Vagina (tissue), 2 donors: ENCODE results near the gene SIGLEC14. TPM values are rescaled to one million over a fixed set of nuclear protein-coding genes. Genes with fewer than 3 reads are reported as not detected.

Source experiments
- DNase-seq, 2 donors: peaks; one replicate each; pipeline ENCODE4 v3.0.0-alpha.2; 2017; ENCODE audit errors: extremely low spot score in 2 of 2
- H3K27ac ChIP-seq: fragments of 200-600 bp; sonication (generic); one replicate; pipeline ENCODE4 v1.5.1; 2019
- H3K27me3 ChIP-seq: fragments of 200-600 bp; sonication (generic); one replicate; pipeline ENCODE4 v1.5.1; 2019
- H3K36me3 ChIP-seq, 2 donors: fragments of 200-600 bp; sonication (generic); one replicate each; pipeline ENCODE4 v1.5.1; 2017 to 2019
- H3K4me1 ChIP-seq: fragments of 200-600 bp; sonication (generic); one replicate; pipeline ENCODE4 v1.5.1; 2019
- H3K4me3 ChIP-seq, 2 donors: fragments of 200-600 bp; sonication (generic); 1 replicate in 1 of 2; 2 replicates in 1 of 2; pipeline ENCODE4 v1.5.1; 2016 to 2019
- H3K9me3 ChIP-seq: fragments of 200-600 bp; sonication (generic); one replicate; pipeline ENCODE4 v1.5.1; 2019
- POLR2A ChIP-seq, 2 donors: fragments of 450-650 bp; IDR thresholded peaks; one replicate each; pipeline ENCODE4 v1.6.1; 2017; ENCODE audit warnings: antibody characterized with exemption in 2 of 2, mild to moderate bottlenecking in 2 of 2, moderate library complexity in 2 of 2
- POLR2AphosphoS5 ChIP-seq, 2 donors: sonication (generic); formaldehyde crosslinking; IDR thresholded peaks; one replicate each; pipeline ENCODE4 v1.9.0; 2017; ENCODE audit warnings: antibody characterized with exemption in 2 of 2, mild to moderate bottlenecking in 2 of 2, low read depth in 1 of 2; ENCODE audit not compliant: insufficient read depth in 1 of 2
- intact Hi-C: fragments of 100-400 bp; cut with DNase I; formaldehyde crosslinking; loops from one replicate; pipeline ENCODE4 v1.15.1; 2023
- total RNA-seq: library from RNA; depleted of rRNA; stranded (reverse); fragments of >200 nt; gene quantifications from one replicate; pipeline ENCODE4 v1.2.3, GENCODE V29; 2016
- TF ChIP-seq, protein P1 (sequence below), 3 experiments: fragments of 450-650 bp in 2 of 3; fragments of 200-600 bp in 1 of 3; sonication (generic) in 1 of 3; IDR thresholded peaks; one replicate each; pipeline ENCODE4 v1.5.1; 2017 to 2019; ENCODE audit warnings: antibody characterized with exemption in 3 of 3, mild to moderate bottlenecking in 2 of 3, moderate library complexity in 2 of 3

The SIGLEC14 gene
- total RNA-seq, 1 donor from 2014 or later: not detected

DNA sequence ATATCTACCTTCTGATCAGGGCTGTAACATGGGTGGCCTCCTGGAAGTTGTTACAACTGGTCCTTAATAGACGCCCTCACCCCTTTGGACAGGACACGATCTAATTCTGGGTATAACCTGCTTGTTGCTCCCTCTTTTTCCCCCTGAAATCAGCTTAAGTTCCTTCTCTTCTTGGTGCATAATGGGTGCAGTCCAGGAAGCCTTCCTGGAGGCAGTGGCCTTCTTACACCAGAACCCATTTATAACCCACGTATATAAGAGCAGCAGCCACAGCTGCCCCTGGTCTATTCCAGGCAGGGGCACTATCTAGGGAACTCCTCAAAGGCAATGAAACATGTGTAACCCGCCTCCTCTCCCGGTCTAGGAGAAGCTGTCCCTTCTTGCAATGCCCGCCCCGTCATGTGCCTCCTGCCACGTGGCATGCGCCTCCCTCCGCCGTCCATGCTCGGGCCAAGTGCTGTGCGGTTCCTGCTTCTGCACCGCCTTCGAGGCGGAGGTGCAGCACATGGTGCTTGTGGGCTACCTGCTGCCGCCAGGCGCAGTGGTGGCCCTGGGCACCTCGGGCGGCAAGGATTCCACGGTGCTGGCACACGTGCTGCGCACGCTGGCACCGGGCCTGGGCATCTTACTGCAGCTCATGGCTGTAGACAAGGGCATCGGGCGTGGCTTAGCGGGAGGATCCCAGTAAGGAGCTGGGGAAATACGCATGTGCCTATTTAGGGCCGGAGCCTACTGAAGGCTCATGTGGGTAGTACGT is 48.3 kb downstream of the SIGLEC14 start:
- H3K36me3 ChIP-seq: no peaks in the 10 kb centered on the region
- intact Hi-C loops: no loop called here
- peaks cover 13% of the 10 kb centered on the region for H3K4me1 ChIP-seq
- H3K27me3 ChIP-seq: peaks cover 4% of the 10 kb centered on the region
- no peak for DNase-seq
- no peak overlapping the region for H3K27ac ChIP-seq
- no peaks in the 10 kb centered on the region for H3K9me3 ChIP-seq
- no peak for TF ChIP-seq POLR2A (IDR thresholded peaks at IDR 0.05)
- TF ChIP-seq, protein P1, sequence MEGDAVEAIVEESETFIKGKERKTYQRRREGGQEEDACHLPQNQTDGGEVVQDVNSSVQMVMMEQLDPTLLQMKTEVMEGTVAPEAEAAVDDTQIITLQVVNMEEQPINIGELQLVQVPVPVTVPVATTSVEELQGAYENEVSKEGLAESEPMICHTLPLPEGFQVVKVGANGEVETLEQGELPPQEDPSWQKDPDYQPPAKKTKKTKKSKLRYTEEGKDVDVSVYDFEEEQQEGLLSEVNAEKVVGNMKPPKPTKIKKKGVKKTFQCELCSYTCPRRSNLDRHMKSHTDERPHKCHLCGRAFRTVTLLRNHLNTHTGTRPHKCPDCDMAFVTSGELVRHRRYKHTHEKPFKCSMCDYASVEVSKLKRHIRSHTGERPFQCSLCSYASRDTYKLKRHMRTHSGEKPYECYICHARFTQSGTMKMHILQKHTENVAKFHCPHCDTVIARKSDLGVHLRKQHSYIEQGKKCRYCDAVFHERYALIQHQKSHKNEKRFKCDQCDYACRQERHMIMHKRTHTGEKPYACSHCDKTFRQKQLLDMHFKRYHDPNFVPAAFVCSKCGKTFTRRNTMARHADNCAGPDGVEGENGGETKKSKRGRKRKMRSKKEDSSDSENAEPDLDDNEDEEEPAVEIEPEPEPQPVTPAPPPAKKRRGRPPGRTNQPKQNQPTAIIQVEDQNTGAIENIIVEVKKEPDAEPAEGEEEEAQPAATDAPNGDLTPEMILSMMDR (IDR thresholded peaks at IDR 0.05): no peak
- TF ChIP-seq POLR2AphosphoS5 (IDR thresholded peaks at IDR 0.05; ENCODE audit: insufficient read depth in 1 of 2, low read depth in 1 of 2): no peak
- no peak overlapping the region for H3K4me3 ChIP-seq

DNA sequence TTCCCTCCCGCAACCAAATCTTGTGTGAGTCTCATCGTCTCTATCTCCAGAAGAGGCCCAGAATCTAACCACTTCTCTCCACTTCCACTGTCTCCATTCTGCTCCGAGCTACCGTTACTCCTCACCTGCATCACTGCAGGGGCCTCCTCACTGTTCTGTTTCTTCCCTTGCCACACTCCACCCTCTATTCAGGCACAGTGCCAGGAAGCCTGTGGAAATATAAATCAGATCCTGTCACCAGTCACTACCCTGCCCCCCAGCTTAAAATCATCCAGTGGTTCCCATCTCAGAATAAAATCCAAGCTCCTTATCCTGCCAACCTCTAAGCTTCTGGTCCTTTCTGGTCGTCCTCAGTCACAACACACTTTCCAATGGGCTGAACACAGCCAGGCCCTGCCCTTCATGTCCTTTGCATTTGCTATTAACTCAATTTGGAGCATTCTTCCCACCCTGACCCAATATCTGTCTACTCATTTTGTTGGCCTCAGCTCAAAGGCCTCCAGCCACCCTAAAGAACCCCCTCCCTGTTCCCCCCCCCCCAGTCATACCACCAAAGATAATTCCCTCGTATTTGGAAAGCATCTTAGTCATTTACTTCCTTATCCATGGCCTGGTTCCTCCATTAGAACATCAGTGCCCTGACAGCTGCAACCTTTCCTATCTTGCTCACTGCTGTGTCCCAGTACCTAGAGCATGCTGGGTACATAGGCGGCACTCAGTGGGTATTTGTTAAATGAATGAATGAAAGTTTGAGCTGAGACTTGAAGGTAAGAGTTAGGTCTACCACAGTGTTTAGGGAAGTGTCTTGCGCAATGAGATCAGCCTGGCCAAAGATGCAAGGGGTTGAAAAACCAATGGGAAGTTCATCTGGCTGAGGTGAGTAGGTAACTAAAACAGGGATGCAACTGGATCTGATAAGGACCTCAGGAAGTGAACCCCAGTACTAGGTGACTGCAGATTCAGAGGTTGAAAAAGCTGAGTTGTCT is 51.1 kb downstream of the SIGLEC14 start:
- intact Hi-C loops: no loop called here
- TF ChIP-seq POLR2AphosphoS5 (IDR thresholded peaks at IDR 0.05; ENCODE audit: insufficient read depth in 1 of 2, low read depth in 1 of 2): no peak
- H3K27me3 ChIP-seq: peaks cover under 1% of the 10 kb centered on the region
- H3K36me3 ChIP-seq: no peaks in the 10 kb centered on the region
- no peak for DNase-seq
- H3K4me1 ChIP-seq: peaks cover 16% of the 10 kb centered on the region
- no peak overlapping the region for H3K4me3 ChIP-seq
- H3K9me3 ChIP-seq: no peaks in the 10 kb centered on the region
- H3K27ac ChIP-seq: no peak overlapping the region

DNA sequence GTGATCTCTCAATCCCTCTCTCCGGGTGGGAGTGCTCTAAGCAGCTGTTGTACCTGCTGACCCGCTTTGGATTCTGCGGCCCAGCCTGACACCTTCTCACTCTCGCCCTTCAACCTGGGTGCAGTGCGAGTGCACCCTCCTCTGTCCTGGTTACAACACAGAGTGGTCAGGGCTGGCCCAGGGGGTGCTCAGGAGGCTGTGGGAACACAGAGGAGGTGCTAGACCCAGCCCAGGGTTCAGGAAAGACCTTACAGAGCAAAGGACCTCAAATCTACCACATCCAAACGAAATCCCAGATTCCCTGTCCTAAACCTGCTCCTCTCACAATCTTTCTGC is 51.9 kb downstream of the SIGLEC14 start:
- TF ChIP-seq, protein P1 (IDR thresholded peaks at IDR 0.05): no peak
- no peak for TF ChIP-seq POLR2AphosphoS5 (IDR thresholded peaks at IDR 0.05; ENCODE audit: insufficient read depth in 1 of 2, low read depth in 1 of 2)
- TF ChIP-seq POLR2A (IDR thresholded peaks at IDR 0.05): no peak
- H3K9me3 ChIP-seq: no peaks in the 10 kb centered on the region
- DNase-seq: no peak
- intact Hi-C loops: no loop called here
- H3K4me3 ChIP-seq: peak overlapping the region; percentile 60 to 61
- peak overlapping the region; percentile 45 for H3K27ac ChIP-seq
- no peaks in the 10 kb centered on the region for H3K36me3 ChIP-seq
- peaks cover 16% of the 10 kb centered on the region for H3K4me1 ChIP-seq
- no peaks in the 10 kb centered on the region for H3K27me3 ChIP-seq

DNA sequence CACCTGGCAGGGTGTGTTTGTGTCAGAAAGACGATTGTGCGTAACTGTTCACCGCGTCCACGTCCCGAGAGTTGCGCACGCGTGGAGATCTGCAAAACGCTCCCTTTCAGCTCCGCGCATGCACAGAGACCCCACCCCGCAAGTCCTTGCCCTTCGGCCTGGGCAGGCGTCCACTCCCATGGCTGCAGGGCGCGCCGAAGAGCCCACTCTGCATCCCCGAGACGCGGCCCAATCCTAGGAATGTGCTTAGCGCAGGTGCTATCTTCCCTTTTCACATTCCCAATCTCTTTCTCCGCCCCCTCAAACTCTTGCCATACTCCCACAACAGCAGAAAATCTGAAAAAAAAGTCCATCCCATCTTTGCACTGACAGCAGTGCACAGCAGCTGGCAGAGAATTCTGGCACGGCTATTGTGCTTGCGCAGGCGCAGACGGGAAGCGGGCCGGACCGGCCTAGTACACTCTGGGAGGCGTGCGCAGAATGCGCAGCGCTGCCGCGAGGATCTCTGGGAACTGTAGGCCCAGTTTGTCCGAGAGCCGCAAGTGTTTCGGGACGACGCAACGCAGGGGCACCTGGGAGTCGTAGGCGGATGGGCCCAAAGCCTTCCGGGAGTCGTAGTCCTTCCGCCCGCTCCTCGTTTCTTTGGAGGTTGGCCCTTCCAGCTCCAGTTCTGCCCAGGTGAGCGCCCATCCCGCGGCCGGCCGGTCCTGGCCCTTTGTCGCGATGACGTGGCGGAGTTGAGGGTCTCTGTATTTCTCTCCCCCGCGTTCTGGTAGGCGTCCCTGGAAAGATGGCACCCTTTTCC is 52.5 kb downstream of the SIGLEC14 start:
- H3K4me1 ChIP-seq: peaks cover 16% of the 10 kb centered on the region
- no peaks in the 10 kb centered on the region for H3K27me3 ChIP-seq
- DNase-seq: peak in 1 of 2 donors; percentile 93
- H3K4me3 ChIP-seq: peak overlapping the region; percentile 60 to 61
- no peaks in the 10 kb centered on the region for H3K9me3 ChIP-seq
- TF ChIP-seq POLR2A (IDR thresholded peaks at IDR 0.05) (no peak), POLR2AphosphoS5 (IDR thresholded peaks at IDR 0.05; ENCODE audit: insufficient read depth in 1 of 2, low read depth in 1 of 2) (peak; percentile 77 to 99)
- TF ChIP-seq, protein P1 (IDR thresholded peaks at IDR 0.05): no peak
- peak overlapping the region; percentile 45 for H3K27ac ChIP-seq
- intact Hi-C loops: no loop called here
- H3K36me3 ChIP-seq: no peaks in the 10 kb centered on the region
